ENCODE measurements around the gene LMOD3. TPM values are rescaled to one million over a fixed set of nuclear protein-coding genes. Genes with fewer than 3 reads are reported as not detected.
A peak's percentile ranks its signal among the peaks of the same experiment; 100 is the strongest.

LMOD3 gene
- total and polyA plus RNA-seq, 8 donors: 0.17 to 0.33 (median 0.25) TPM

GRCh38 chr3:69145688-69146087 lies 23.3 kb upstream of the LMOD3 start:
- no peaks in the 10 kb centered on the region for H3K36me3 ChIP-seq
- no peaks in the 10 kb centered on the region for H3K27me3 ChIP-seq
- no peak overlapping the region for H3K4me3 ChIP-seq
- intact Hi-C loops (cut with DNase I): no loop called here
- DNase-seq: no peak
- peak; percentile 25 for ATAC-seq
- TF ChIP-seq CTCF (IDR thresholded peaks at IDR 0.05): no peak
- no peak overlapping the region for H3K27ac ChIP-seq
- H3K9me3 ChIP-seq: no peaks in the 10 kb centered on the region
- H3K4me1 ChIP-seq: no peaks in the 10 kb centered on the region

GRCh38 chr3:69144631-69145245 lies 22.3 kb upstream of the LMOD3 start:
- Histone ChIP-seq H3K4me3 (no peak overlapping the region), H3K9me3 (no peaks in the 10 kb centered on the region), H3K4me1 (no peaks in the 10 kb centered on the region), H3K27ac (no peak overlapping the region), H3K27me3 (no peaks in the 10 kb centered on the region), H3K36me3 (no peaks in the 10 kb centered on the region)
- intact Hi-C loops (cut with DNase I): no loop called here
- ATAC-seq: no peak
- TF ChIP-seq CTCF (IDR thresholded peaks at IDR 0.05): no peak
- DNase-seq: no peak

GRCh38 chr3:69143612-69144011 lies 21.2 kb upstream of the LMOD3 start:
- DNase-seq (no peak), ATAC-seq (no peak)
- intact Hi-C loops (cut with DNase I): no loop called here
- no peak overlapping the region for H3K27ac ChIP-seq
- no peaks in the 10 kb centered on the region for H3K9me3 ChIP-seq
- H3K36me3 ChIP-seq: no peaks in the 10 kb centered on the region
- no peak overlapping the region for H3K4me3 ChIP-seq
- H3K27me3 ChIP-seq: no peaks in the 10 kb centered on the region
- H3K4me1 ChIP-seq: no peaks in the 10 kb centered on the region
- TF ChIP-seq CTCF (IDR thresholded peaks at IDR 0.05): no peak

GRCh38 chr3:69142797-69143454 lies 20.5 kb upstream of the LMOD3 start:
- Histone ChIP-seq H3K4me1 (no peaks in the 10 kb centered on the region), H3K36me3 (no peaks in the 10 kb centered on the region), H3K9me3 (no peaks in the 10 kb centered on the region), H3K27ac (no peak overlapping the region), H3K27me3 (no peaks in the 10 kb centered on the region), H3K4me3 (no peak overlapping the region)
- TF ChIP-seq CTCF (IDR thresholded peaks at IDR 0.05): no peak
- no peak for DNase-seq
- ATAC-seq: no peak
- intact Hi-C loops (cut with DNase I): no loop called here

GRCh38 chr3:69142090-69142489 lies 19.7 kb upstream of the LMOD3 start:
- no peaks in the 10 kb centered on the region for H3K4me1 ChIP-seq
- H3K36me3 ChIP-seq: no peaks in the 10 kb centered on the region
- H3K9me3 ChIP-seq: no peaks in the 10 kb centered on the region
- ATAC-seq (no peak), DNase-seq (no peak)
- intact Hi-C loops (cut with DNase I): no loop called here
- H3K4me3 ChIP-seq: no peak overlapping the region
- TF ChIP-seq CTCF (IDR thresholded peaks at IDR 0.05): no peak
- no peak overlapping the region for H3K27ac ChIP-seq
- no peaks in the 10 kb centered on the region for H3K27me3 ChIP-seq

Data from left lung (tissue), 10 donors.